ENCODE measurements around the gene ABAT. TPM values are rescaled to one million over a fixed set of nuclear protein-coding genes. Genes with fewer than 3 reads are reported as not detected.

ABAT gene
- total RNA-seq, 1 donor from 2014 or later: 23.3 TPM

GRCh38 chr16:8775359-8775758 lies 100.9 kb downstream of the ABAT start:
- no peak for FAIRE-seq
- no peak overlapping the region for H3K27ac ChIP-seq (ENCODE audit: low read depth, low read length)

DNA sequence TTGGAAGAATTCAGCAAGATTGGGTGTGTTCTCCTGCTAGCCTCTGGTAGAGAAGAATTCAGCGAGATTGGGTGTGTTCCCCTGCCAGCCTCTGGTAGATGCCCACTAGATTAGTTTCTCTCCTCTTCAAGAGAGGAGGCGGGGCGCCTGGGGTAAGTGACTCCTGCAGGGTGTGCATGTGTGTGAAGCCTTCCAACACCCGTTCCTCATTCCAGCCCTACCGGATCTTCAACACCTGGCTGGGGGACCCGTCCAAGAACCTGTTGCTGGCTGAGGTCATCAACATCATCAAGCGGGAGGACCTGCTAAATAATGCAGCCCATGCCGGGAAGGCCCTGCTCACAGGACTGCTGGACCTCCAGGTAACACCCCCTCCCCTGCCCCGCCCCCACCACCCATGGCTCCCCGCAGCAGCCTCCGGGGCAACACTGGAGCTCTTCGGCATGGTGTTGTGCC lies 101.7 kb downstream of the ABAT start:
- no peak for TF ChIP-seq EZH2 (IDR thresholded peaks at IDR 0.05; ENCODE audit: insufficient read depth, low read length)
- TF ChIP-seq, protein P1, sequence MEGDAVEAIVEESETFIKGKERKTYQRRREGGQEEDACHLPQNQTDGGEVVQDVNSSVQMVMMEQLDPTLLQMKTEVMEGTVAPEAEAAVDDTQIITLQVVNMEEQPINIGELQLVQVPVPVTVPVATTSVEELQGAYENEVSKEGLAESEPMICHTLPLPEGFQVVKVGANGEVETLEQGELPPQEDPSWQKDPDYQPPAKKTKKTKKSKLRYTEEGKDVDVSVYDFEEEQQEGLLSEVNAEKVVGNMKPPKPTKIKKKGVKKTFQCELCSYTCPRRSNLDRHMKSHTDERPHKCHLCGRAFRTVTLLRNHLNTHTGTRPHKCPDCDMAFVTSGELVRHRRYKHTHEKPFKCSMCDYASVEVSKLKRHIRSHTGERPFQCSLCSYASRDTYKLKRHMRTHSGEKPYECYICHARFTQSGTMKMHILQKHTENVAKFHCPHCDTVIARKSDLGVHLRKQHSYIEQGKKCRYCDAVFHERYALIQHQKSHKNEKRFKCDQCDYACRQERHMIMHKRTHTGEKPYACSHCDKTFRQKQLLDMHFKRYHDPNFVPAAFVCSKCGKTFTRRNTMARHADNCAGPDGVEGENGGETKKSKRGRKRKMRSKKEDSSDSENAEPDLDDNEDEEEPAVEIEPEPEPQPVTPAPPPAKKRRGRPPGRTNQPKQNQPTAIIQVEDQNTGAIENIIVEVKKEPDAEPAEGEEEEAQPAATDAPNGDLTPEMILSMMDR (IDR thresholded peaks at IDR 0.05; ENCODE audit: insufficient read depth, low read depth, low read length): no peak
- Histone ChIP-seq H4K20me1 (ENCODE audit: insufficient read depth, low read length) (no peaks in the 10 kb centered on the region), H3K9ac (ENCODE audit: low read length) (no peak overlapping the region), H2AFZ (ENCODE audit: low read depth, low read length) (no peak overlapping the region), H3K4me3 (ENCODE audit: insufficient read depth, low read depth, low read length) (no peak overlapping the region), H3K36me3 (ENCODE audit: insufficient read depth, low read length) (no peaks in the 10 kb centered on the region), H3K4me2 (ENCODE audit: low read length) (no peak overlapping the region), H3K27me3 (ENCODE audit: insufficient read depth, low read length) (no peaks in the 10 kb centered on the region), H3K9me3 (ENCODE audit: insufficient read depth, low read depth, low read length) (no peaks in the 10 kb centered on the region), H3K79me2 (ENCODE audit: insufficient read depth, low read length) (no peaks in the 10 kb centered on the region), H3K4me1 (ENCODE audit: insufficient read depth, low read length) (no peaks in the 10 kb centered on the region), H3K27ac (ENCODE audit: low read depth, low read length) (no peak overlapping the region)
- Mint-ChIP-seq H3K36me3 (ENCODE audit: low read depth, unreplicated experiment) (peaks cover 37% of the 10 kb centered on the region), H3K9me3 (ENCODE audit: unreplicated experiment) (peaks cover 1% of the 10 kb centered on the region), H3K4me3 (ENCODE audit: unreplicated experiment) (no peak overlapping the region), H3K27me3 (ENCODE audit: low read depth, unreplicated experiment) (no peaks in the 10 kb centered on the region), H3K27ac (ENCODE audit: unreplicated experiment) (no peak overlapping the region), H3K4me1 (ENCODE audit: low read depth, unreplicated experiment) (no peaks in the 10 kb centered on the region)
- FAIRE-seq (no peak), DNase-seq (ENCODE audit: low read depth) (no peak)

More at GRCh38 chr16:8775359-8775758, 100.9 kb downstream of the ABAT start:
- no peak for DNase-seq (ENCODE audit: low read depth)
- H3K9ac ChIP-seq (ENCODE audit: low read length): no peak overlapping the region
- no peak overlapping the region for H3K4me3 Mint-ChIP-seq (ENCODE audit: unreplicated experiment)
- H3K36me3 ChIP-seq (ENCODE audit: insufficient read depth, low read length): no peaks in the 10 kb centered on the region
- H3K4me1 Mint-ChIP-seq (ENCODE audit: low read depth, unreplicated experiment): no peaks in the 10 kb centered on the region
- H3K4me3 ChIP-seq (ENCODE audit: insufficient read depth, low read depth, low read length): no peak overlapping the region
- H3K4me1 ChIP-seq (ENCODE audit: insufficient read depth, low read length): no peaks in the 10 kb centered on the region
- peaks cover 33% of the 10 kb centered on the region for H3K36me3 Mint-ChIP-seq (ENCODE audit: low read depth, unreplicated experiment)
- H3K27ac Mint-ChIP-seq (ENCODE audit: unreplicated experiment): no peak overlapping the region
- no peak overlapping the region for H2AFZ ChIP-seq (ENCODE audit: low read depth, low read length)
- H3K27me3 Mint-ChIP-seq (ENCODE audit: low read depth, unreplicated experiment): no peaks in the 10 kb centered on the region
- H3K27me3 ChIP-seq (ENCODE audit: insufficient read depth, low read length): no peaks in the 10 kb centered on the region
- H3K9me3 ChIP-seq (ENCODE audit: insufficient read depth, low read depth, low read length): no peaks in the 10 kb centered on the region
- H3K4me2 ChIP-seq (ENCODE audit: low read length): no peak overlapping the region
- no peaks in the 10 kb centered on the region for H3K79me2 ChIP-seq (ENCODE audit: insufficient read depth, low read length)
- H4K20me1 ChIP-seq (ENCODE audit: insufficient read depth, low read length): no peaks in the 10 kb centered on the region
- H3K9me3 Mint-ChIP-seq (ENCODE audit: unreplicated experiment): no peaks in the 10 kb centered on the region
- TF ChIP-seq, protein P1 (IDR thresholded peaks at IDR 0.05; ENCODE audit: insufficient read depth, low read depth, low read length): no peak
- no peak for TF ChIP-seq EZH2 (IDR thresholded peaks at IDR 0.05; ENCODE audit: insufficient read depth, low read length)

DNA sequence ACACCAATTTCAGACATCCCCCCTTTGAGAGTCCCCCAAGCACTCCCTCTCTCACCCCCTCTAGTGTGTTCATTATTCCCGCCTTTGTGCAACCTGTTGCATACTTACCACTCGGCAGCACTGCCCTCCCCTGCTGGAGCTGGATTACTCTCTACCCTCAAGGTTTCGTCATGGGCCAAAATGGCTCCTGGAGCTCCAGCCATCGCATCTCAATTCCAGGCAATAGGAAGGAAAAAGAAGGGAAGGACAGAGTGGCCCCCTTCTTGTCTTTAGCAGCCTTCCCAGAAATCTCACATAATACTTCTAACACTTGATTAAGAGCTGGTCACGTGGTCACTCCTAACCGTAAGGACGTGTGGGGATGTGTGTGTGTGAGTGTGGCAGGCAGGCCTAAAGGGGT lies 102.8 kb downstream of the ABAT start:
- Histone ChIP-seq H2AFZ (ENCODE audit: low read depth, low read length) (no peak overlapping the region), H3K79me2 (ENCODE audit: insufficient read depth, low read length) (no peaks in the 10 kb centered on the region), H3K27me3 (ENCODE audit: insufficient read depth, low read length) (no peaks in the 10 kb centered on the region), H3K4me1 (ENCODE audit: insufficient read depth, low read length) (no peaks in the 10 kb centered on the region), H3K9me3 (ENCODE audit: insufficient read depth, low read depth, low read length) (no peaks in the 10 kb centered on the region), H3K9ac (ENCODE audit: low read length) (no peak overlapping the region), H3K4me2 (ENCODE audit: low read length) (no peak overlapping the region), H4K20me1 (ENCODE audit: insufficient read depth, low read length) (no peaks in the 10 kb centered on the region), H3K4me3 (ENCODE audit: insufficient read depth, low read depth, low read length) (no peak overlapping the region), H3K27ac (ENCODE audit: low read depth, low read length) (no peak overlapping the region), H3K36me3 (ENCODE audit: insufficient read depth, low read length) (no peaks in the 10 kb centered on the region)
- H3K9me3 Mint-ChIP-seq (ENCODE audit: unreplicated experiment): peaks cover 1% of the 10 kb centered on the region
- H3K36me3 Mint-ChIP-seq (ENCODE audit: low read depth, unreplicated experiment): peaks cover 39% of the 10 kb centered on the region
- FAIRE-seq (no peak), DNase-seq (ENCODE audit: low read depth) (no peak)
- no peak overlapping the region for H3K4me3 Mint-ChIP-seq (ENCODE audit: unreplicated experiment)
- no peak overlapping the region for H3K27ac Mint-ChIP-seq (ENCODE audit: unreplicated experiment)
- no peaks in the 10 kb centered on the region for H3K4me1 Mint-ChIP-seq (ENCODE audit: low read depth, unreplicated experiment)
- H3K27me3 Mint-ChIP-seq (ENCODE audit: low read depth, unreplicated experiment): peaks cover 2% of the 10 kb centered on the region
- TF ChIP-seq, protein P1 (IDR thresholded peaks at IDR 0.05; ENCODE audit: insufficient read depth, low read depth, low read length): no peak
- no peak for TF ChIP-seq EZH2 (IDR thresholded peaks at IDR 0.05; ENCODE audit: insufficient read depth, low read length)
